Mesenchymal stem cell (in vitro differentiated cells and primary cell): ENCODE data around the gene PCDHA3.
"Not testable (repeated sequence)": the region's sequence is repeated elsewhere in the genome, so short reads cannot be mapped to it uniquely, and the experiment has no call there.

Source experiments
- DNase-seq: peaks from one replicate; pipeline ENCODE4 v3.0.0-alpha.2; 2013
- H2AFZ ChIP-seq: one replicate; pipeline ENCODE4 v1.6.1; 2013; ENCODE audit warnings: low read depth, mild to moderate bottlenecking, control low read depth, inconsistent platforms, low read length, moderate library complexity
- H2AK5ac ChIP-seq: 2 replicates; pipeline ENCODE4 v1.6.1; 2013; ENCODE audit warnings: low read length, moderate library complexity, mild to moderate bottlenecking, inconsistent platforms; ENCODE audit not compliant: severe bottlenecking
- H2BK120ac ChIP-seq: one replicate; pipeline ENCODE4 v1.6.1; 2013; ENCODE audit warnings: low read depth, mild to moderate bottlenecking, inconsistent platforms, low read length, moderate library complexity
- H2BK12ac ChIP-seq, 2 experiments: one replicate each; pipeline ENCODE4 v1.6.1; 2013; ENCODE audit warnings: inconsistent platforms in 2 of 2, low read length in 2 of 2, mild to moderate bottlenecking in 2 of 2, moderate library complexity in 2 of 2, control low read depth in 1 of 2
- H2BK15ac ChIP-seq: one replicate; pipeline ENCODE4 v1.6.1; 2013; ENCODE audit warnings: mild to moderate bottlenecking, low read depth, inconsistent platforms; ENCODE audit not compliant: poor library complexity, severe bottlenecking
- H2BK5ac ChIP-seq: 2 replicates; pipeline ENCODE4 v1.6.1; 2013; ENCODE audit warnings: low read depth, mild to moderate bottlenecking, low read length, control low read depth, inconsistent platforms; ENCODE audit not compliant: poor library complexity, severe bottlenecking
- H3K14ac ChIP-seq, 2 experiments: one replicate each; pipeline ENCODE4 v1.6.1; 2013; ENCODE audit warnings: inconsistent platforms in 2 of 2, low read length in 2 of 2, control low read depth in 1 of 2, mild to moderate bottlenecking in 1 of 2, moderate library complexity in 1 of 2
- H3K18ac ChIP-seq, 2 experiments: one replicate each; pipeline ENCODE4 v1.6.1; 2013; ENCODE audit warnings: inconsistent platforms in 2 of 2, low read length in 2 of 2, control low read depth in 1 of 2, low read depth in 1 of 2, mild to moderate bottlenecking in 1 of 2
- H3K23ac ChIP-seq, 2 experiments: one replicate each; pipeline ENCODE4 v1.6.1; 2013; ENCODE audit warnings: inconsistent platforms in 2 of 2, low read length in 2 of 2, mild to moderate bottlenecking in 2 of 2, moderate library complexity in 2 of 2, control low read depth in 1 of 2
- H3K27ac ChIP-seq: 2 replicates; pipeline ENCODE4 v1.5.1; 2013; ENCODE audit warnings: mild to moderate bottlenecking, moderate library complexity, low read length, control low read depth, inconsistent platforms; ENCODE audit not compliant: poor library complexity, severe bottlenecking
- H3K27me3 ChIP-seq, 2 experiments: 2 replicates each; pipeline versions ENCODE4 v1.6.1 to v1.7.0; 2013; ENCODE audit warnings: low read length in 2 of 2, mild to moderate bottlenecking in 2 of 2, moderate library complexity in 2 of 2, control low read depth in 1 of 2, inconsistent platforms in 1 of 2; ENCODE audit not compliant: control insufficient read depth in 1 of 2, insufficient read depth in 1 of 2
- H3K36me3 ChIP-seq, 2 experiments: 2 replicates each; pipeline versions ENCODE4 v1.6.1 to v1.7.0; 2013; ENCODE audit warnings: low read length in 2 of 2, control low read depth in 1 of 2, inconsistent platforms in 1 of 2, low read depth in 1 of 2, mild to moderate bottlenecking in 1 of 2; ENCODE audit not compliant: insufficient read depth in 2 of 2, control insufficient read depth in 1 of 2
- H3K4ac ChIP-seq, 2 experiments: one replicate each; pipeline ENCODE4 v1.6.1; 2013; ENCODE audit warnings: inconsistent platforms in 2 of 2, low read length in 2 of 2, mild to moderate bottlenecking in 2 of 2, moderate library complexity in 2 of 2, control low read depth in 1 of 2, low read depth in 1 of 2
- H3K4me1 ChIP-seq: 2 replicates; pipeline ENCODE4 v1.6.1; 2013; ENCODE audit warnings: low read depth, low read length, control low read depth; ENCODE audit not compliant: control insufficient read depth, insufficient read depth
- H3K4me2 ChIP-seq: 2 replicates; pipeline ENCODE4 v1.6.1; 2013; ENCODE audit warnings: low read length, mild to moderate bottlenecking, inconsistent platforms; ENCODE audit not compliant: poor library complexity, severe bottlenecking
- H3K4me3 ChIP-seq, 2 experiments: 2 replicates each; pipeline versions ENCODE4 v1.5.1 to v1.7.0; 2013; ENCODE audit warnings: low read length in 2 of 2, mild to moderate bottlenecking in 2 of 2, control low read depth in 1 of 2, low read depth in 1 of 2; ENCODE audit not compliant: insufficient read depth in 1 of 2
- H3K79me1 ChIP-seq: replicated peaks from 2 replicates; pipeline ENCODE4 v1.6.1; 2013; ENCODE audit warnings: mild to moderate bottlenecking, control low read depth, low read length, inconsistent platforms; ENCODE audit not compliant: poor library complexity, severe bottlenecking
- H3K9ac ChIP-seq: 2 replicates; pipeline ENCODE4 v1.7.0; 2013; ENCODE audit warnings: mild to moderate bottlenecking, low read length, moderate library complexity
- H3K9me3 ChIP-seq: 2 replicates; pipeline ENCODE4 v1.7.0; 2013; ENCODE audit warnings: mild to moderate bottlenecking, low read length; ENCODE audit not compliant: control insufficient read depth
- H4K8ac ChIP-seq: one replicate; pipeline ENCODE4 v1.6.1; 2013; ENCODE audit warnings: inconsistent platforms, mild to moderate bottlenecking, low read length, moderate library complexity
- H4K91ac ChIP-seq: one replicate; pipeline ENCODE4 v1.6.1; 2013; ENCODE audit warnings: mild to moderate bottlenecking, low read length, inconsistent platforms
- WGBS: methylation state at CpG from one replicate; pipeline ENCODE4 v1.1.7; 2013; ENCODE audit warnings: mixed read lengths; 5-methylcytosine and 5-hydroxymethylcytosine counted together

Gene PCDHA3

GRCh38 chr5:140827704-140828361, 27.0 kb downstream of the PCDHA3 start, which contains the start of gene PCDHA6:
Gene PCDHA6 (plus strand): TSS chr5:140827960. CDS start chr5:140828092, 132 bp downstream.
- no peak within 1 kb of the TSS for H2BK120ac ChIP-seq
- H3K27me3 ChIP-seq = no peaks in the 10 kb centered on the region
- peaks cover 0 to 26% of the 10 kb centered on the region in 2 experiments for H3K36me3 ChIP-seq
- peak within 1 kb of the TSS in 1 of 2 experiments; percentile 87 for H3K14ac ChIP-seq
- H3K9ac ChIP-seq = peak within 1 kb of the TSS; percentile 17
- peak within 1 kb of the TSS; percentile 28 for H2BK15ac ChIP-seq
- H2AFZ ChIP-seq = peak within 1 kb of the TSS; percentile 88
- peak within 1 kb of the TSS; percentile 47 to 65 for H3K4me3 ChIP-seq
- H3K79me1 ChIP-seq = peaks cover 6% of the 10 kb centered on the region
- no peak within 1 kb of the TSS for H2BK5ac ChIP-seq
- H3K4ac ChIP-seq = peak within 1 kb of the TSS in 1 of 2 experiments; percentile 50
- H2BK12ac ChIP-seq = no peak within 1 kb of the TSS
- no peak within 1 kb of the TSS for H3K23ac ChIP-seq
- peak within 1 kb of the TSS; percentile 62 for H3K27ac ChIP-seq
- peaks cover 45% of the 10 kb centered on the region for H3K9me3 ChIP-seq
- peak within 1 kb of the TSS; percentile 53 for H3K4me2 ChIP-seq
- 58% methylated on average over 26 of the region's 27 CpGs for WGBS
- peaks cover 2% of the 10 kb centered on the region for H3K4me1 ChIP-seq
- peak within 1 kb of the TSS; percentile 39 for H4K91ac ChIP-seq
- peak within 1 kb of the TSS; percentile 72 for H4K8ac ChIP-seq
- H2AK5ac ChIP-seq = no peak within 1 kb of the TSS
- DNase-seq = peak; percentile 62
- peak within 1 kb of the TSS; percentile 62 to 78 for H3K18ac ChIP-seq

GRCh38 chr5:140828362-140828737, 27.5 kb downstream of the PCDHA3 start:
- Histone ChIP-seq H3K4me3 (peak overlapping the region; percentile 47 to 65), H3K9ac (no peak overlapping the region), H4K91ac (no peak overlapping the region), H2AFZ (no peak overlapping the region), H2AK5ac (no peak overlapping the region), H3K18ac (peak overlapping the region in 1 of 2 experiments; percentile 78), H3K4me1 (peaks cover 2% of the 10 kb centered on the region), H4K8ac (no peak overlapping the region), H2BK12ac (no peak overlapping the region), H3K14ac (no peak overlapping the region), H3K4ac (no peak overlapping the region), H3K23ac (no peak overlapping the region), H3K79me1 (peaks cover 6% of the 10 kb centered on the region), H2BK15ac (no peak overlapping the region), H3K4me2 (no peak overlapping the region), H3K27me3 (no peaks in the 10 kb centered on the region), H3K27ac (peak overlapping the region; percentile 62), H3K36me3 (peaks cover 0 to 21% of the 10 kb centered on the region in 2 experiments), H2BK5ac (no peak overlapping the region), H2BK120ac (no peak overlapping the region), H3K9me3 (peaks cover 49% of the 10 kb centered on the region)
- DNase-seq = peak; percentile 40
- WGBS = 52% methylated on average over 10 of the region's 18 CpGs

- H3K4me1 ChIP-seq, H3K79me1 ChIP-seq, H3K9ac ChIP-seq, H3K27me3 ChIP-seq, H3K14ac ChIP-seq, H3K4me2 ChIP-seq, H2BK12ac ChIP-seq, H4K8ac ChIP-seq, DNase-seq, H2AFZ ChIP-seq, H3K27ac ChIP-seq, H2AK5ac ChIP-seq, H2BK5ac ChIP-seq, H3K18ac ChIP-seq, H2BK15ac ChIP-seq, H3K23ac ChIP-seq, H2BK120ac ChIP-seq, H3K4ac ChIP-seq: not testable (repeated sequence)
- peak overlapping the region in 1 of 2 experiments; percentile 22 for H3K4me3 ChIP-seq
- H4K91ac ChIP-seq = peak overlapping the region; percentile 15
- peaks cover 0 to 16% of the 10 kb centered on the region in 2 experiments for H3K36me3 ChIP-seq
- peaks cover 47% of the 10 kb centered on the region for H3K9me3 ChIP-seq
- WGBS = 97% methylated on average over 85 of the region's 106 CpGs
These were observed 28.9 kb downstream of the PCDHA3 start for GRCh38 chr5:140829511-140830501.

GRCh38 chr5:140833993-140834392, 33.1 kb downstream of the PCDHA3 start, which contains the start of gene PCDHA7:
Gene PCDHA7 (plus strand): TSS chr5:140834269. CDS start chr5:140834384, 115 bp downstream.
- H2BK120ac ChIP-seq = no peak within 1 kb of the TSS
- no peak within 1 kb of the TSS for H2AK5ac ChIP-seq
- H2BK5ac ChIP-seq = no peak within 1 kb of the TSS
- peaks cover 0 to 26% of the 10 kb centered on the region in 2 experiments for H3K36me3 ChIP-seq
- H2AFZ ChIP-seq = no peak within 1 kb of the TSS
- peaks cover 45% of the 10 kb centered on the region for H3K9me3 ChIP-seq
- H2BK15ac ChIP-seq = no peak within 1 kb of the TSS
- H3K4me2 ChIP-seq = no peak within 1 kb of the TSS
- peaks cover 2% of the 10 kb centered on the region for H3K4me1 ChIP-seq
- no peak within 1 kb of the TSS for H3K23ac ChIP-seq
- H3K18ac ChIP-seq = no peak within 1 kb of the TSS
- H4K91ac ChIP-seq = no peak within 1 kb of the TSS
- H3K27me3 ChIP-seq = no peaks in the 10 kb centered on the region
- no peak within 1 kb of the TSS for H3K14ac ChIP-seq
- H3K4ac ChIP-seq = no peak within 1 kb of the TSS
- H3K79me1 ChIP-seq = peaks cover 8% of the 10 kb centered on the region
- no peak within 1 kb of the TSS for H3K27ac ChIP-seq
- no peak within 1 kb of the TSS for H2BK12ac ChIP-seq
- H4K8ac ChIP-seq = no peak within 1 kb of the TSS
- no peak for DNase-seq
- H3K9ac ChIP-seq = no peak within 1 kb of the TSS
- WGBS = 87% methylated on average over 7 of the region's 8 CpGs
- peak within 1 kb of the TSS in 1 of 2 experiments; percentile 53 for H3K4me3 ChIP-seq
